Hepatocyte (in vitro differentiated cells): ENCODE results near the gene COL20A1. TPM values are rescaled to one million over a fixed set of nuclear protein-coding genes. Genes with fewer than 3 reads are reported as not detected.

Experiments
- DNase-seq: peaks from one replicate; pipeline ENCODE4 v3.0.0-alpha.2; 2016; ENCODE audit warnings: low spot score
- H2AFZ ChIP-seq: fragments of 200-600 bp; sonication (generic); 2 replicates; pipeline ENCODE4 v1.6.0; 2016; ENCODE audit warnings: antibody characterized with exemption, mild to moderate bottlenecking
- H3K27ac ChIP-seq: fragments of 200-600 bp; sonication (generic); 2 replicates; pipeline ENCODE4 v1.5.1; 2016; ENCODE audit warnings: mild to moderate bottlenecking
- H3K27me3 ChIP-seq: fragments of 200-600 bp; sonication (generic); 2 replicates; pipeline ENCODE4 v1.6.1; 2016
- H3K36me3 ChIP-seq: fragments of 200-600 bp; sonication (generic); replicated peaks from 2 replicates; pipeline ENCODE4 v1.5.1; 2016; ENCODE audit warnings: low read depth; ENCODE audit not compliant: insufficient read depth
- H3K4me1 ChIP-seq: fragments of 200-600 bp; sonication (generic); 2 replicates; pipeline ENCODE4 v1.5.1; 2016; ENCODE audit warnings: mild to moderate bottlenecking, moderate library complexity; ENCODE audit not compliant: insufficient read depth
- H3K4me2 ChIP-seq: fragments of 200-600 bp; sonication (generic); 2 replicates; pipeline ENCODE4 v1.6.0; 2016
- H3K4me3 ChIP-seq: fragments of 200-600 bp; sonication (generic); 2 replicates; pipeline ENCODE4 v1.5.1; 2016; ENCODE audit warnings: mild to moderate bottlenecking
- H3K79me2 ChIP-seq: fragments of 200-600 bp; sonication (generic); 2 replicates; pipeline ENCODE4 v1.6.0; 2017; ENCODE audit warnings: mild to moderate bottlenecking
- H3K9me2 ChIP-seq: fragments of 200-600 bp; sonication (generic); replicated peaks from 2 replicates; pipeline ENCODE4 v1.6.0; 2017; ENCODE audit warnings: mild to moderate bottlenecking; ENCODE audit not compliant: insufficient read depth
- H3K9me3 ChIP-seq: fragments of 200-600 bp; sonication (generic); 2 replicates; pipeline ENCODE4 v1.5.1; 2016; ENCODE audit warnings: low read depth, mild to moderate bottlenecking
- H4K20me1 ChIP-seq: fragments of 200-600 bp; sonication (generic); 2 replicates; pipeline ENCODE4 v1.6.0; 2016; ENCODE audit warnings: mild to moderate bottlenecking; ENCODE audit not compliant: insufficient read depth, poor library complexity, severe bottlenecking
- EZH2 ChIP-seq: fragments of 200-600 bp; sonication (generic); IDR thresholded peaks from 2 replicates; pipeline ENCODE4 v1.6.1; 2016; ENCODE audit warnings: antibody characterized with exemption, mild to moderate bottlenecking, borderline replicate concordance
- EZH2phosphoT487 ChIP-seq: fragments of 200-600 bp; sonication (generic); IDR thresholded peaks from one replicate; pipeline ENCODE4 v1.6.1; 2018; ENCODE audit warnings: antibody characterized with exemption, mild to moderate bottlenecking, low read depth, moderate library complexity; ENCODE audit not compliant: unreplicated experiment, severe bottlenecking
- WGBS: methylation state at CpG from one replicate; pipeline ENCODE4 v1.1.6; 2016; ENCODE audit warnings: low lambda C conversion rate; ENCODE audit errors: missing lambda C conversion rate; 5-methylcytosine and 5-hydroxymethylcytosine counted together
- polyA plus RNA-seq: library from polyadenylated mRNA; unstranded; fragments of >200 nt; fragmentation: Nextera tagmentation; extraction: Ambion mirVana; gene quantifications from 2 replicates; pipeline ENCODE4 v1.2.1, GENCODE V29; 2016
- total RNA-seq: library from RNA; depleted of rRNA; stranded (reverse); fragments of >200 nt; gene quantifications from 2 replicates; pipeline ENCODE4 v1.2.3, GENCODE V29; 2014
- TF ChIP-seq, protein P1 (sequence below): fragments of 200-600 bp; sonication (generic); IDR thresholded peaks from 2 replicates; pipeline ENCODE4 v1.5.1; 2016; ENCODE audit warnings: antibody characterized with exemption, mild to moderate bottlenecking; ENCODE audit not compliant: poor library complexity

The COL20A1 gene
- total and polyA plus RNA-seq, 2 experiments from 2014 or later = not detected

DNA sequence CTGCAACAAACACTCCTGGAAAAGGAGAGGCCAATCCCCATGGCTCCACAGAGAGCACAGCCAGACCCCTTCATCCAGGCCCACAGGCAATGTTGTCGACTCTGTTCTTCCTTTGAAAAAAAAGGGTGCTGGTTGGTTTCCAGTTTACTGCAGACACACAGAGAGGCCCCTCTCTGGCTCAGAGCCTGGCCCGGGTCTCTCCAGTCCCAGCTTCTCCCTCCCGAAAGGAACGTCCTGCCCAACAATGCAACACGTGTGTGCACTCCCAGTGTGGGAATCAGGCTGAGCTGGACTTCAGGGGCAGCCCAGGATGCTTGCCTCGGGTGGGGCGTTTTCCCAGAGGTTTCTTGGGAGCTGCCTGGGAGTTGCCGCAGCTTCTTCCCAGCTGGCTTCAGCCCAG lies 34.2 kb upstream of the COL20A1 start:
- WGBS = 31% methylated on average over 8 of the region's 8 CpGs
- H3K79me2 ChIP-seq = no peaks in the 10 kb centered on the region
- peak overlapping the region; percentile 59 for H3K4me2 ChIP-seq
- H3K9me2 ChIP-seq = no peaks in the 10 kb centered on the region
- H3K4me1 ChIP-seq = peaks cover 61% of the 10 kb centered on the region
- peak; percentile 74 for DNase-seq
- no peaks in the 10 kb centered on the region for H3K9me3 ChIP-seq
- TF ChIP-seq, protein P1, sequence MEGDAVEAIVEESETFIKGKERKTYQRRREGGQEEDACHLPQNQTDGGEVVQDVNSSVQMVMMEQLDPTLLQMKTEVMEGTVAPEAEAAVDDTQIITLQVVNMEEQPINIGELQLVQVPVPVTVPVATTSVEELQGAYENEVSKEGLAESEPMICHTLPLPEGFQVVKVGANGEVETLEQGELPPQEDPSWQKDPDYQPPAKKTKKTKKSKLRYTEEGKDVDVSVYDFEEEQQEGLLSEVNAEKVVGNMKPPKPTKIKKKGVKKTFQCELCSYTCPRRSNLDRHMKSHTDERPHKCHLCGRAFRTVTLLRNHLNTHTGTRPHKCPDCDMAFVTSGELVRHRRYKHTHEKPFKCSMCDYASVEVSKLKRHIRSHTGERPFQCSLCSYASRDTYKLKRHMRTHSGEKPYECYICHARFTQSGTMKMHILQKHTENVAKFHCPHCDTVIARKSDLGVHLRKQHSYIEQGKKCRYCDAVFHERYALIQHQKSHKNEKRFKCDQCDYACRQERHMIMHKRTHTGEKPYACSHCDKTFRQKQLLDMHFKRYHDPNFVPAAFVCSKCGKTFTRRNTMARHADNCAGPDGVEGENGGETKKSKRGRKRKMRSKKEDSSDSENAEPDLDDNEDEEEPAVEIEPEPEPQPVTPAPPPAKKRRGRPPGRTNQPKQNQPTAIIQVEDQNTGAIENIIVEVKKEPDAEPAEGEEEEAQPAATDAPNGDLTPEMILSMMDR = no peak
- TF ChIP-seq EZH2phosphoT487 = no peak
- no peak for TF ChIP-seq EZH2
- H4K20me1 ChIP-seq = no peaks in the 10 kb centered on the region
- peak overlapping the region; percentile 93 for H3K27ac ChIP-seq
- H3K36me3 ChIP-seq = no peaks in the 10 kb centered on the region
- no peak overlapping the region for H3K4me3 ChIP-seq
- no peak overlapping the region for H2AFZ ChIP-seq
- H3K27me3 ChIP-seq = peaks cover 14% of the 10 kb centered on the region

DNA sequence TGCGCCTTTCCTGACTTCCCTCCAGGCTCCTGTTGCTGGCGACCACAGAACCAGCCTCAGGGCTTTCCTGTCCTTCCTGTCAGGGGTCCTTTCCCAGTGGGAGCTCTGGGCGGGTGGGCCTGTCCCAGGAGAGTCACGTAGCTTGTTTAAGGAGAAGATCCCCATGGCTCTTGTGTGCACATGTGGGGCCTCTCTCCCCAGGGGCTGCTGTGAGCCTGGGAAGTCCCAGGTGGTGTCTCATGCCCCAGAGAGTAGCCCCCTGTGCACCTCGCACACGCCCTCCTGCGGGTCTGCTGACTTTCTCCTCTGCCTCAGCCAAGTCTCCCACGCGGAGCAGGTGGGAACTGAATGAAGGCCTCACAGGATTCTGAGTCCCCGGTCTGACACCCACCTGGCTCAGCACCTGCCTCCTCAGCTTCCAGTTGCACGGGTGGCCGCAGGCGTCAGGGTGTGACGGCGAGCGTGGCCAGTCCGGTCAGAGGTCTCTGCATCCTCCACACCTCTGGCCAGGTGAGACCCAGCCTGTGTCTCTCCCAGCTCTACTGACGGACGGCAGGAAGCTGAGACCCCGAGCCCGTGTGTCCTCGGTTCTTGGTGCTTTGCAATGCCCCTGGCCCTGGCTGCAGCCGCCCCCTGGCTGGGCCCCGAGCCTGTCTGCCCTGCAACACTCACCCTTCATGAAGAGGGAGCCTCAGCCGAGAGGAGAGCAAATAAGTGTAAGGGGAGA lies 33.1 kb upstream of the COL20A1 start:
- H3K27me3 ChIP-seq = peaks cover 10% of the 10 kb centered on the region
- no peaks in the 10 kb centered on the region for H3K9me2 ChIP-seq
- no peaks in the 10 kb centered on the region for H3K9me3 ChIP-seq
- H3K4me2 ChIP-seq = no peak overlapping the region
- H3K27ac ChIP-seq = peak overlapping the region; percentile 93
- no peak overlapping the region for H3K4me3 ChIP-seq
- H2AFZ ChIP-seq = no peak overlapping the region
- H3K4me1 ChIP-seq = peaks cover 55% of the 10 kb centered on the region
- H3K79me2 ChIP-seq = no peaks in the 10 kb centered on the region
- no peaks in the 10 kb centered on the region for H3K36me3 ChIP-seq
- TF ChIP-seq EZH2 (no peak), EZH2phosphoT487 (no peak)
- TF ChIP-seq, protein P1 = no peak
- no peaks in the 10 kb centered on the region for H4K20me1 ChIP-seq
- WGBS = 84% methylated on average over 25 of the region's 25 CpGs
- no peak for DNase-seq

DNA sequence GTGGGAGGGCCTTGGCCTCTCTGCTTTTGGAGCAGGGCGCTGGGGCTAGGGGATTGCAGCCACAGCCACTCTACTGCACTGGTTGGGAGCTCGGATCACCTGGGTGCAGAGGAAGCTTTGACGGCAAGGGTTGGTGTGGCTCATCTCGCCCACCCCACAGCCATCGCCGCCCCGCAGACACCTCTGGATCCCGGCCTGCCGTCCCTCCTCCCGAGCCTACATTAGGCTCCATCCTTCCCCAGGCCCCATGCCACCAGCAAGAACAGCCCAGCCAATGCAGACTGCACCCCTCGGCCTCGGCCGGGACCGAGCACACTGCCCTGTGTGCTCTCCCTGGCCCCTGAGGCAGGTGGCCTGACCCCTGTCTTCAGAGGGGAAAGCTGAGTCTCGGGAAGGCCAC lies 32.5 kb upstream of the COL20A1 start:
- Histone ChIP-seq H3K79me2 (no peaks in the 10 kb centered on the region), H3K4me3 (no peak overlapping the region), H3K9me2 (no peaks in the 10 kb centered on the region), H2AFZ (no peak overlapping the region), H3K4me1 (peaks cover 49% of the 10 kb centered on the region), H3K27ac (peak overlapping the region; percentile 92), H3K9me3 (no peaks in the 10 kb centered on the region), H3K27me3 (peaks cover 4% of the 10 kb centered on the region), H3K4me2 (peak overlapping the region; percentile 64), H4K20me1 (no peaks in the 10 kb centered on the region), H3K36me3 (no peaks in the 10 kb centered on the region)
- no peak for DNase-seq
- WGBS = 89% methylated on average over 14 of the region's 15 CpGs
- TF ChIP-seq EZH2phosphoT487 (no peak), EZH2 (no peak)
- TF ChIP-seq, protein P1 = no peak
